ENCODE measurements around the gene FAM98C. TPM values are rescaled to one million over a fixed set of nuclear protein-coding genes. Genes with fewer than 3 reads are reported as not detected.
"Not testable (repeated sequence)": the region's sequence is repeated elsewhere in the genome, so short reads cannot be mapped to it uniquely, and the experiment has no call there.

The FAM98C gene
- polyA plus RNA-seq (ENCODE audit: insufficient read length in 12 of 12), result 10 to 100 TPM in 4 of 12 donors, 1 to 10 TPM in 7, not detected in 1; 6.4 to 30.9 (median 9.3) TPM
- long read RNA-seq, donor 1, full-length matches to known transcripts, result 9 of 9 reads
- long read RNA-seq, donor 1, partial matches to known transcripts, result 0 of 9 reads
- long read RNA-seq, donor 1, other reads (novel, unspliced or antisense), result 0 of 9 reads
- long read RNA-seq, donor 2, full-length matches to known transcripts, result 5 of 14 reads
- long read RNA-seq, donor 2, partial matches to known transcripts, result 9 of 14 reads
- long read RNA-seq, donor 2, other reads (novel, unspliced or antisense), result 0 of 14 reads
- long read RNA-seq, donor 3, partial matches to known transcripts, result 5 of 7 reads
- long read RNA-seq, donor 3, other reads (novel, unspliced or antisense), result 0 of 7 reads
- long read RNA-seq, donor 4, result 0 reads
- long read RNA-seq, donor 5, partial matches to known transcripts, result 0 of 3 reads
- long read RNA-seq, donor 5, other reads (novel, unspliced or antisense), result 0 of 3 reads
- long read RNA-seq, donor 6, partial matches to known transcripts, result 0 of 2 reads
- long read RNA-seq, donor 6, other reads (novel, unspliced or antisense), result 0 of 2 reads
- long read RNA-seq, donor 7, transcript FAM98C-201 (8 exons, 1,271 nt), result major isoform, 5 of 6 reads
- long read RNA-seq, donor 7, partial matches to known transcripts, result 0 of 6 reads
- long read RNA-seq, donor 7, other reads (novel, unspliced or antisense), result 0 of 6 reads
- long read RNA-seq, donor 8, full-length matches to known transcripts, result 3 of 3 reads
- long read RNA-seq, donor 8, partial matches to known transcripts, result 0 of 3 reads
- long read RNA-seq, donor 8, other reads (novel, unspliced or antisense), result 0 of 3 reads
- long read RNA-seq, donor 9, partial matches to known transcripts, result 0 of 1 reads
- long read RNA-seq, donor 9, other reads (novel, unspliced or antisense), result 0 of 1 reads
- long read RNA-seq, donor 10, partial matches to known transcripts, result 5 of 9 reads
- long read RNA-seq, donor 10, other reads (novel, unspliced or antisense), result 0 of 9 reads
- long read RNA-seq, donor 11, partial matches to known transcripts, result 0 of 4 reads
- long read RNA-seq, donor 11, other reads (novel, unspliced or antisense), result 0 of 4 reads

DNA sequence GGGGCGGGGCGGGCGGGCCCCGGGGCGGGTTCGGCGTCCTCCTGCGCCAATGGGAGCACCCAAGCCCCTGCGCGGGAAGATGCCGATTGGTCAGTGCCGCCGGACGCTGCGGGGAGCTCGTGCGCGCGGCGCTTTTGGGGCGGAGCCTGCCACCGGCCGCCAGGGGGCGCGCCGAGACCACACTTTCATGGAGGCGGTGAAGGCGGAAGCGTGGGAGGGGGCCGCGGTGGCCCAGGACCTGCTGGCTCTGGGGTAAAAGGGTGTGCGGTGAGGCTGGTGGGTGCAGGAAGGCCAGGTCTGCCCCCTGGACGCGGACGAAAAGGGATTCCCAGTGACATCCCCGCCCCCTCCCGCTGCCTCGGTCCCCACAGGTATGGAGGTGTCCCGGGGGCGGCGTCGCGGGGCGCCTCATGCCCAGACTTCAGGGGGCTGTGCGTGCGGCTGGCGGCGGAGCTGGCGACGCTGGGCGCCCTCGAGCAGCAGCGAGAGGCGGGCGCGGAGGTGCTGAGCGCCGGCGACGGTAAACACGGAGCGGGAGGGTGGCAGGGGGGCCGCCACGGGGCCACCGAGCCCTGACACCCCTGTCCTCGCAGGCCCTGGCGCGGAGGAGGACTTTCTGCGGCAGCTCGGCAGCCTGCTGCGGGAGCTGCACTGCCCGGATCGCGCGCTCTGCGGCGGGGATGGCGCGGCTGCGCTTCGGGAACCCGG lies at the start of gene FAM98C:
TSS of gene FAM98C (plus strand) at position 127 of the 708 bp plus-strand sequence. CDS start at position 188, 61 bp downstream.
- DNase-seq, result peak; percentile 97

DNA sequence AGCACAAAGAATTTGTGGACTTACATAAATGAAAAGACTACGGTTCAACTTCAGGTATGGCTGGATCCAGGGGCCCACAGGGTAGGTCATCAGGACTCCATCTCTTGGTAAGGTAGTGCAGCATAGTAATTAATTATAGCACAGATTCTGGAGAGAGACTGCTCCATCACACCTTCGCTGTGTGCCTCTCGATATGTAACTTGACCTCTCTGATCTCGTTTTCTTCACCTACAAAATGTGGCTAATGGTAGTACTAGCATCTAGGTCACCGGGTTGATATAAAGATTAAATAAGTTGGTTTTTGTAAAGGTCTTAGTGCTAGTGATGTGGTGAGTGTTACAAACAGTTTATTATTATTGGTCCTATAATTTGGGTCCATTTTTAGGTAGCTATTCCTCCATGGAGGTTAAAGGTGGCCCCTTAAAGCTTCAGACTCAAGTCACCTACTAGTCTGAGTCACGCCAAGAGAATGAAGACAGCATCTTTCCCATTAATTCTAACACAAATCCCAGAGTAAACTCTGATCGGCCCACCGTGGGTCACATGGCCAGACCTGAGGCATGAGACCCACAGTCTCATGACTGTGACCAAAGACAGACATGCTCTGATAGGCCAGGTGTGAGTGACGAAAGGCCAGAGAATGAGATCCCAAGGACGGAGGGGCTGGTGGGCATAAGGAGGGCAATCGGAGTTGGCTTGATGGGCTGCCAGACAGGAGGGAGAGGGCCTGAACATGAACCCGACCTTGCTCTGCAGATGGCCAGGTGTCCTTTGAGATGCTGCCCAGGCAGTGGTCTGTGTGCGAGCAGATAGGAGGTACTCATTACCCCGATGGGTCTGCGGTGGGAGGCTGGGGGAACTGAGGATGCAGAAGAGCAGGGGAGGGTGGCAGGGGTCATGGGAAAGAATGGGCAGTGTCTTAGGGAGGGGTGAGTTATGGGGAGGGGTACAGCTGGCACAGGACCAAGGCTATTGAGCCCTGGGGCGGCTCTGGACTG lies 46.9 kb upstream of the FAM98C start:
- no peak for DNase-seq

DNA sequence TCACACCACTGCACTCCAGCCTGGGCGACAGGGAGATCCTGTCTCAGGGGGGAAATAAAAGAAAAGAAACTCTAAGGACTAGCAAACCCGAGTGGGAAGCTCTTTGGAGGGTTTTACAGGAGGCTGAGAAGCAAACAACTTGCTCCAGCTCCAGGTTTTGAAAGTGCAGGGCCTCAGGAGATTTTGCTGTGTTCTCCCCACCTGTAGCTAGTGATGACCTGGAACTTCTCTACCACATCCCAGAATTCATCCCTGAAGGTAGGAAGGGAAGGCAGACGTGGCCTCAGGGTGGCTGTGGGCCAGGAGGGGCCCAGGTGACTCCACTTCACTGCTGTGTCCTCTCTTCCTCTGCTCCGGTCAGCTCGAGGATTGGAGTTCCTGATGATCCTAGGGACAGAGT lies 44.8 kb upstream of the FAM98C start:
- no peak for DNase-seq

DNA sequence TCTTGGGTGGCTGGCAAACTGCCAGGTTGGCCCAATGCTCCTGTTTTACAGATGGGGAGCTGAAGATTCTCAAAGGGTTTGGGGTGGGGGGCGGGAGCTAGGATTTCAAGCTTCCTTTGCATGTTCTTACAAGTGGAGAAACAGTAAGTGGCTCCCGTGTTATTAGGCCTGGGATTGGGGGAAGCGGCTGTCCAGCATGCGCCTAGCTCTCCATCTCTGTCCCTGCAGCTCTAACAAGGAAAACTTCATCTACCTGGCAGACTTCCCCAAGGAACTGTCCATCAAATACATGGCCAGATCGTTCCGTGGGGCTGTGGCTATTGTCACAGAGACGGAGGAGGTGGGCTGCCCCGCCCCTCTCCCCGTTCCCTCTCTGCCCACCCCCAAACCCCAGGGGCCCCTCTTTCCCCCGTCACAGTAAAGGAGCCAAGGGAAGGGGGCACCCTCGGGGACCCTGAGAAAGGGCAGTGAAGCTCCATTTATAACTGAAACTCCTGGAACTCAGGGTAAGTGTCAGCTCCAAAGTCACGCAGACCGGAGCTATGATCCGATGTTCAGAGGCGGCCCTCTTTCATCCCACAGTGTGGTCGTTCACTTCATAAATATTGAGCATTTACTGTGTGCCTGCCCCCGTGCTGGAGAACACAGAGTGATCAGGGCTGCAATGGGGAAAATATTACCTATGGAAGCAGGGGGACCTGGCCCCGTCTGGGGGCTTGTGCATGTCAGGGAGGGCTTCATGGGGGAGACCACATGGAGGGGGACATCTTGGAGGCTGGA lies 43.5 kb upstream of the FAM98C start:
- no peak for DNase-seq

DNA sequence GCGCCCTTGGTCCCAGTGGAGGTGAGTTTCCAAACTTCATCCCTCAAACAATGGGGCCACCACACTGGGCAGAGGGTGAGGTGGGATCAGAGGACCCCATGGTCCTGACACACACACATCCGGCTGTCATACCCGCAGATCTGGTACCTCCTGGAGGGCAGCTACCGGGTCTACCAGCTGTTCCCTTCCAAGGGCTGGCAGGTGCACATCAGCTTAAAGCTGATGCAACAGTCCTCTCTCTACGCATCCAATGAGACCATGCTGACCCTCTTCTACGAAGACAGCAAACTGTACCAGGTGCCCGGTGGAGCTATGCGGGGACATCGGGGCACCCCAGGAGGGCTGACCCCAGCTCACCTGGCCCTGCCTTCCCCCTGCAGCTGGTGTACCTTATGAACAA lies 42.5 kb upstream of the FAM98C start:
- DNase-seq, result no peak

DNA sequence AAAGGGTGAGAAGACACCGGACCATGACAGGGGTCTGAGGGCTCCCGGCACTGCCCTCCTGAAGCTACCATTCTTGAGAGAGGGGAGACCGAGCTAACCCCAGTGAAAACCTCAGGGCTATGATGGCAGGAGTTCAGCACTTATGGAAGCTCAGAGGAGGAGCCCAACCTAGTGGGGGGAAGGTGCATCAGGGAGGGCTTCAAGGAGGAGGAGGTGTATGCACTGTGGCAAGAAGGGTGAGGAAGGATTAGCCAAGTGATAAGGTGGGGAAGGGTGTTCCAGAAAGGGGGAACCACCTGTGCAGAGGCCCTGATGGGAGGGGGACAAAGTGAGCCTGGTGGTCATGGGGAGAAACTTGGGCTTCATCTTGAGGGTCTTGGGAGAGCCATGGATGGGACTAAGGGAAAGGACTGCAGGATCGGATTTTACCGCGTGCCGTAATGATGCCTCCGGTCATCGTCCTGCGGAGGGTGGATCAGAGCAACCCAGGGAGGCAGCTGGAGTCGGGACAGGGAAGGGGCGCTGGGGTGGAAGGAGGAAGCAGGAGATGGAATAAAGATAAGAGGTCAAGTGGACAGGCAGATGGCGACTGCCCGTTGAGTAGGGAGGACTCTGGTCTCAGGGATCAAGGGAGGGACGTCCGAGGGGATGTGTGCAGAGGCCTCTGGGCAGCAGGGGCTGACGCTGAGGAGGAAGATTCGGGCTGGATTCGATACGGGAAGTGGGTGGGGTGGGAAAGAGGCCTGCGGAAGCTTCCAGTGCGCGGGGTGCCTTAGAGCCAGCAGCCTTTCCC lies 41.9 kb upstream of the FAM98C start:
- no peak for DNase-seq

DNA sequence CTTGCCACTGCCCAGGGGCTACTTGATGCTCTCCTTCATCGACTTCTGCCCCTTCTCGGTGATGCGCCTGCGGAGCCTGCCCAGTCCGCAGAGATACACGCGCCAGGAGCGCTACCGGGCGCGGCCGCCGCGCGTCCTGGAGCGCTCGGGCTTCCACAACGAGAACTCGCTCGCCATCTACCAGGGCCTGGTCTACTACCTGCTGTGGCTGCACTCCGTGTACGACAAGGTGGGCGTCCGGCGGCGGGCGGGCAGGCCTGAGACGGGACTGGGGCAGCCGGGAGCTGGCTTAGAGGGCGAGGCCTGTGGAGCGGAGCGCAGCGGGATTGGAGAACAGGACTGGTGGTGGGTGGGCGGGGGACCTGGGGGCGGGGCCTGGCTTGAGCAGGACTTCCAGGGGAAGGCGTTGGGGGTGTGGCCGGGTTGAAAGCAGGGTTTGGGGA lies 41.2 kb upstream of the FAM98C start:
- DNase-seq, result peak; percentile 59

DNA sequence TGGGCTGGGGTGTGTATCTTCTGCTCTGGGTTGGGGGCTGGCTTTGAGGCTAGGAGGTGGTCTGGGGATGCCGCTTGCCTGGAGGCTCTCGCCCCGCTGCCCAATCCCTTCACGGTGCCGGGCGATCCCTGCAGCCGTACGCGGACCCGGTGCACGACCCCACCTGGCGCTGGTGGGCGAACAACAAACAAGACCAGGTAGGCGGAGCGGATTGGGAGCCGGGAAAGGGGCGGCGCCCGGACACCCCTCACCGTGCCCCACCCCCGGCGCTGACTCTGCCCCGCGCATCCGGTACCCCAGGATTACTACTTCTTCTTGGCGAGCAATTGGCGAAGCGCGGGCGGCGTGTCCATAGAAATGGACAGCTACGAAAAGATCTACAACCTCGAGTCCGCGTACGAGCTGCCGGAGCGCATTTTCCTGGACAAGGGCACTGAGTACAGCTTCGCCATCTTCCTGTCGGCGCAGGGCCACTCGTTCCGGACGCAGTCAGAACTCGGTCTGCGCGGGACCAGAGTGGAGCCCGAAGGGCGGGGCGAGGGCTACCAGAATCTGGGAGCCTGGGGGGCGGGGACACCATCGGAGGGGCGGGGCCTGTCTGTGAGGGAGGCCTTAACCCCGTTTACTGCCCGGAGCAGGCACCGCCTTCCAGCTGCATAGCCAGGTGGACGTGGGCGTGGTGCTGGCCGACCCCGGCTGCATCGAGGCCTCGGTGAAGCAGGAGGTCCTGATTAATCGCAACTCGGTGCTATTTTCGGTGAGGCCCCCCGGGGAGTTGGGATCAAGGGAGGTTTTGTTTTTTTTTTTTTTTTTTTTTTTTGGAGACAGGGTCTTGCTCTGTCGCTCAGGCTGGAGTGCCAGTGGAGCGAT lies 40.6 kb upstream of the FAM98C start:
- peak; percentile 27 for DNase-seq

DNA sequence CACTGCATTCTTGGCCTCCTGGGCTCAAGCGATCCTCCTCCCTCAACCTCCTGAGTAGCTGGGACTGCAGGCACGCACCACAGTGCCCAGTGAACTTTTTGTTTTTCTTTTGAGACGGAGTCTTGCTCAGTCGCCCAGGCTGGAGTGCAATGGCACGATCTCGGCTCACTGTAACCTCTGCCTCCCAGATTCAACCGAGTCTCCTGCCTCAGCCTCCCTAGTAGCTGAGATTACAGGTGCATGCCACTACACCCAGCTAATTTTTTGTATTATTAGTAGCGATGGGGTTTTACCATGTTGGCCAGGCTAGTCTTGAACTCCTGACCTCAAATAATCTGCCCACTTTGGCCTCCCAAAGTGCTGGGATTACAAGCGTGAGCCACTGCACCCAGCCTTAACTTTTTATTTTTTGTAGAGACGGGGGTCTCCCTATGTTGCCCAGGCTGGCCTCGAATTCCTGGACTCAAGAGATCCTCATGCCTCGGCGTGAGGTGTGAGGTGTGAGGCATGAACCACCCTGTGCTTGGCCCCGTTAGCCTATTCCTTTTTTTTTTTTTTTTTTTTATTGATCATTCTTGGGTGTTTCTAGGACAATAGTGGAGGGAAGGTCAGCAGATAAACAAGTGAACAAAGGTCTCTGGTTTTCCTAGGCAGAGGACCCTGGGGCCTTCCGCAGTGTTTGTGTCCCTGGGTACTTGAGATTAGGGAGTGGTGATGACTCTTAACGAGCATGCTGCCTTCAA lies 39.8 kb upstream of the FAM98C start:
- not testable (repeated sequence) for DNase-seq

DNA sequence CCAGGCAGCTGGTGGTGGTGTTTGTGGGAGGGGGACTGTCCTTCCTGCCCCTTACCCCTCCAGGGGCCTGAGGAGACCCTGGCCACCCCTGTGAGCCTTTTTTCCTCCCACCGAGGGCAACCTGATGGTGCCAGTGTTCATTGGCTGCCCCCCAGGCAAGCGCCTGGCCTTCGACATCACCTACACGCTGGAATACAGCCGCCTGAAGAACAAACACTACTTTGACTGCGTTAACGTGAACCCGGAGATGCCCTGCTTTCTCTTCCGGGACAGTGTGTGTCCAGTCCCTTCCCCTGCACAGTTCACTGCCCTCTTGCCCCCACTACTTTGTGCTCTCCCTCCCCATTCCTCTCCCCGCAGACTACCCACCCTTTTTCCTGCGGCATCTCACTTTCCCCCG lies 35.9 kb upstream of the FAM98C start:
- DNase-seq, result no peak

DNA sequence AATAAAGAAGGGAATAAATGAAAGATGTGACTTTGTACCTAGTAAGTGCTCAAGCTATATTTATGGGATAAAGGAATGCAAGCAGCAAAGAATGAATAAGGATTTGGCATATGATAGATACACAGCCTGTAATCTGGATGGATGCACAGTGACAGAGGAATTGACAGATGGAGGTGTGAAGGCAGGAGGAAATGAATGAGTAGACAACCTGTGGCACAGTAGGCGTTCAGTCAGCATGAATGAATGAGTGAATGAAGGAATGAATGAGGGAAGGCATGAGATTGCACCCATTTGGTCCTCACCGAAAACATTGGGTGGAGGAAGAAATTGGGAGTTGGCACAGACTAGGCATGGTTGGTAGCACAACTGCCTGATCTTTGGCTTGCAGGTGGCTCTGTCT lies 33.3 kb upstream of the FAM98C start:
- no peak for DNase-seq

DNA sequence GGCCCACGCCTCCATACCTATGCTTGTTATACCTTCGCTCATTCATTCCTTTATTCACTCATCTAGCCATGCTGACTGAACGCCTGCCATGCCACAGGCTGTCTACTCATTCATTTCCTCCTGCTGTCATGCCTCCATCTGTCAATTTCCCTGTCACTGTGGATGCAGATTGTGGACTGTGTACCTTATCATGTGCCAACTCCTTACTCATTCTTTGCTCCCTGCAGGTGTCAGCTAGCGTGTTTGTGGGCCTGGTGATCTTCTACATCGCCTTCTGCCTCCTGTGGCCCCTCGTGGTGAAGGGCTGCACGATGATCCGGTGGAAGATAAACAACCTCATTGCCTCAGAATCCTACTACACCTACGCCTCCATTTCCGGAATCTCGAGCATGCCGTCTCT lies 32.6 kb upstream of the FAM98C start:
- DNase-seq, result no peak

DNA sequence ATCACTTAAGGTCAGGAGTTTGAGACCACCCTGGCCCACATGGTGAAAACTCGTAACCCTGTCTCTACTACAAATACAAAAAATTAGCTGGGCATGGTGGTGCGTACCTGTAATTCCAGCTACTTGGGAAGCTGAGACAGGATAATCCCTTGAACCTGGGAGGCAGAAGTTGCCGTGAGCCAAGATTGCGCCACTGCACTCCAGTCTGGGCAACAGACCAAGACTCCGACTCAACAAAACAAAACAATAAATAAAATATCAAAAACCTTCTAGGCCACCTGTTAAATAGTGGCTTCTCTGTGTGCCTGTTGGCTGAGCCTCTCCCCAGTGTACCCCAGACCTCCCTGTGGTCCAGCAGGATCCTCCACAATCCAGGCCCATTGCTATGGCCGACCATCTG lies 31.8 kb upstream of the FAM98C start:
- DNase-seq, result no peak

DNA sequence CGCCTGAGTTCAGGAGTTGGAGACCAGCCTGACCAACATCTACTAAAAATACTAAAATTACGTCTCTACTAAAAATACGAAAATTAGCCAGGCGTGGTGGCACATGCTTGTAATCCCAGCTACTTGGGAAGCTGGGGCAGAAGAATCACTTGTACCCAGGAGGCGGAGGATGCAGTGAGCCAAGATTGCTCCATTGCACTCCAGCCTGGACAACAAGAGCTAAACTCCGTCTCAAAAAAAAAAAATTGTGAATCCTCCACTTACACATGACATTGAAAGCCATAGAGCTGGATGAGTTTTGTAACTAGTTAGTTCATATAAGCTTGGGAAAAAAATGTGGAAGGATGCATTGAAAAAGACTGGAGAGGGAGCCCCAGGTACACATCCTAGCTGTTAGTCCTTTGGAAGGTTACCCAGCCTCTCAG lies 29.0 kb upstream of the FAM98C start:
- no peak for DNase-seq

DNA sequence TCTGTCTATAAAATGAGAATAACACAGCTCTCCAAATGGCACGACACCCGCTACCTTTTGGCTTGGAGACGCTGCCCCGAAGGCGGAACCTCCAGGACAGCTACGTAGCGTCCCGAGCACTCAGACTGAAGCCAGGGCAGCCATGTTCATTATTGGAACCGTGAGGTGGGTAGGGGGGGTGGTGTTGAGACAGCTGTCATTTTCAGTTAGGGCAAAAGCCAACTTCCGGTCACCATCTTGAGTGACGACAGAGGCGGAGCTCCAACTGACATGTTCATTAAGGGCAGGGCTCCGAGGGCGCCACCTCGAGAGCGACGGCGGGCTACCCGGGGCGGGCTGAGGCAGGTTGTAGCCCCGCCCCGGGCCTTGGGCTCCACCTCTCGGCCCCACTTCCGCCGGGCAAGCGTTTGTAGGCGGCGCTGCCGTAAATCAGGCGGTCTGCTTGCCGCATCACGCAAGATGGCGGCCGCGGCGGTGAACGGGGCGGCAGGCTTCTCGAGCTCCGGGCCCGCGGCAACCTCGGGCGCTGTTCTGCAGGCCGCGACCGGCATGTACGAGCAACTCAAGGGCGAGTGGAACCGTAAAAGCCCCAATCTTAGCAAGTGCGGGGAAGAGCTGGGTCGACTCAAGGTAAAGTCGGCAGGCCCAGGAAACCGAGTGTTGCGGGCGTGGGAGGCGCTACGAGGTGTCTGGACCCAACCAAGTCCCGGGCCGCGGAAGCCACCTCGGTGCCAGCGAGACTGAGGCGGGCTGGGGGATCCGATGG lies 28.4 kb upstream of the FAM98C start, which contains the start of gene PSMD8:
TSS of gene PSMD8 (plus strand) at position 240 of the 766 bp plus-strand sequence. CDS start at position 271, 31 bp downstream.
- peak; percentile 99 for DNase-seq

DNA sequence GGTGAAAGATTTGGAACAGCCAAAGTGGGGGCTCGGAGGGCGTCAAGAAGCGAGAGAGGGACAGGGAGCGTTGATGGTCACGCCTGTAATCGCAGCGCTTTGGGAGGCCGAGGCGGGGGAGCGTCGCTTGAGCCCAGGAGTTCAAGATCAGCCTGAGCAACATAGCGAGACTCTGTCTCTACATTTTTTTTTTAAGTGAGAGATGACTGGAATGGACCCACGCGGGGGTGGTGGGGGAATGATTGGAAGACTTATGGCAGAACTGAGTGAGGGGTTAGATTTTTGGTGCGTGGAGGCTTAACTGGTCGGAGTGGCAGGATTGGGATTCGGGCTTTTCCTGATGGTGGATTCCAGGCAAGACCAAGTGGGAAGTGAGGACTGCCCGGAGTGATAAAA lies 27.8 kb upstream of the FAM98C start:
- no peak for DNase-seq

Measured in muscle of arm (tissue), 14 donors.